Stimulated activated CD4-positive, alpha-beta T cell treated with anti-CD3 and anti-CD28 coated beads, Interleukin-1b, Interleukin-23, amount 100 ng/mL, for 24 hours (primary cell): ENCODE measurements around the gene KPRP.

Experiments used
- DNase-seq, 4 experiments: peaks; one replicate each; pipeline ENCODE4 v3.0.0-alpha.2; 2020; ENCODE audit warnings: low read depth in 4 of 4, low spot score in 1 of 4

Gene KPRP

GRCh38 chr1:152768847-152769533 is 11.2 kb downstream of the KPRP start:
- DNase-seq = no peak

GRCh38 chr1:152770411-152770810 is 12.6 kb downstream of the KPRP start:
- DNase-seq = no peak

- DNase-seq = no peak
Observed at GRCh38 chr1:152774875-152775274, 17.1 kb downstream of the KPRP start, which contains the start of gene LCE1F. Gene LCE1F, plus strand, starts transcription at chr1:152775140. Its CDS starts 1,232 bp downstream, at chr1:152776372.

GRCh38 chr1:152776361-152776760 is 18.5 kb downstream of the KPRP start:
- no peak for DNase-seq

- DNase-seq = no peak
Observed at GRCh38 chr1:152777510-152778137, 19.8 kb downstream of the KPRP start.

GRCh38 chr1:152783095-152783494 is 25.3 kb downstream of the KPRP start:
- no peak for DNase-seq

- DNase-seq = no peak
Observed at GRCh38 chr1:152786077-152786476, 28.3 kb downstream of the KPRP start, which contains the start of gene LCE1E. Gene LCE1E, plus strand, starts transcription at chr1:152786257. Its CDS starts 1,043 bp downstream, at chr1:152787300.

- DNase-seq = no peak
Observed at GRCh38 chr1:152795686-152796085, 37.9 kb downstream of the KPRP start.

- no peak for DNase-seq
Observed at GRCh38 chr1:152796421-152796820, 38.6 kb downstream of the KPRP start, which contains the start of gene LCE1D. Gene LCE1D, plus strand, starts transcription at chr1:152796721. Its CDS starts 1,074 bp downstream, at chr1:152797795.

- DNase-seq = no peak
Observed at GRCh38 chr1:152801333-152801732, 43.5 kb downstream of the KPRP start.

GRCh38 chr1:152806576-152806975 is 48.8 kb downstream of the KPRP start, which contains the start of gene LCE1C:
Gene LCE1C, minus strand, starts transcription at chr1:152806651. Its CDS starts 1,173 bp downstream, at chr1:152805478.
- no peak for DNase-seq

- DNase-seq = no peak
Observed at GRCh38 chr1:152811050-152811449, 53.2 kb downstream of the KPRP start.
